HG02623 (cell line): ENCODE results near the gene DYSF.

Experiments used
- ATAC-seq: cut with Tn5 transposase; IDR thresholded peaks from one replicate; pipeline ENCODE4 v1.9.1; 2021; ENCODE audit warnings: moderate library complexity; ENCODE audit not compliant: unreplicated experiment

The DYSF gene

GRCh38 chr2:71598526-71598925 lies 145.2 kb downstream of the DYSF start:
- no peak for ATAC-seq

DNA sequence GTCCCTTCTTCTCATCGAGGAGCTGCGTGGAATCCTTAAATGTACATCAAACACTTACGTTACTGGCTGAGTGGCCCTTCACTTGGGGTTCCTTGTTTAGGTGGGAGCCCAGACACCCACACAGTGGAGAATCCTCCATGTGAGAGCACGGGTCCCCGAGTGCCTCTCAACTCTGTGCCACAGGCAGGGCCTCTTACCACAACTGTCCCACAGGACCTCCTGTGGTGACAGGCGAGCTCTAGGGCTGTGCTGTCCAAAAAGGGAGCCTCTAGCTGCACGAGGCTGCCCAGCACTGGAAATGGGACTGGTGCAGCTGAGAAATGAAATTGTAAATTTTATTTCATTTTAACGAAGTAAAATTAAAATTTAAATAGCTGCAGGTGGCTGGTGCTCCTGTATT lies 145.7 kb downstream of the DYSF start:
- ATAC-seq, result no peak

- no peak for ATAC-seq
These were observed 146.4 kb downstream of the DYSF start for GRCh38 chr2:71599646-71600236.

DNA sequence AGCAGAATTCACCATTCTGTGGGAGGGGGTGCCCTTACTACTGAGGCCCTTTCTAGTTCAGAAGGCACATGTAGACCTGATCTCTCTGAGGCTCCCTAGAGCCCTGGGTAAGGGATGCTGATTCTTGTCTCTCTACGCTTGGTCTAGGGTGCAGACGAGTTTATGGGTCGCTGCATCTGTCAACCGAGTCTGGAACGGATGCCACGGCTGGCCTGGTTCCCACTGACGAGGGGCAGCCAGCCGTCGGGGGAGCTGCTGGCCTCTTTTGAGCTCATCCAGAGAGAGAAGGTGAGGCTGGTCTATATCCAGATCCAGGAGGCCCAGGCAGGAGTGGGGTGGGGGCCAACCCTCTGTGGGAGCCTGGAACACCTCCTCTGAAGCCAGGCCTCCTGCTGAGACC lies 147.2 kb downstream of the DYSF start:
- ATAC-seq, result no peak

GRCh38 chr2:71601136-71602114 lies 148.1 kb downstream of the DYSF start:
- no peak for ATAC-seq

- no peak for ATAC-seq
These were observed 148.7 kb downstream of the DYSF start for GRCh38 chr2:71602115-71602495.

- ATAC-seq, result no peak
These were observed 149.2 kb downstream of the DYSF start for GRCh38 chr2:71602581-71602980.

- ATAC-seq, result no peak
These were observed 150.0 kb downstream of the DYSF start for GRCh38 chr2:71603311-71603811.

GRCh38 chr2:71603851-71604725 lies 150.7 kb downstream of the DYSF start:
- no peak for ATAC-seq

- ATAC-seq, result no peak
These were observed 151.4 kb downstream of the DYSF start for GRCh38 chr2:71604726-71605120.

GRCh38 chr2:71605173-71605641 lies 151.8 kb downstream of the DYSF start:
- ATAC-seq, result no peak

- ATAC-seq, result no peak
These were observed 152.4 kb downstream of the DYSF start for GRCh38 chr2:71605781-71606241.

- no peak for ATAC-seq
These were observed 152.9 kb downstream of the DYSF start for GRCh38 chr2:71606244-71606643.

GRCh38 chr2:71607151-71607889 lies 154.0 kb downstream of the DYSF start:
- no peak for ATAC-seq

DNA sequence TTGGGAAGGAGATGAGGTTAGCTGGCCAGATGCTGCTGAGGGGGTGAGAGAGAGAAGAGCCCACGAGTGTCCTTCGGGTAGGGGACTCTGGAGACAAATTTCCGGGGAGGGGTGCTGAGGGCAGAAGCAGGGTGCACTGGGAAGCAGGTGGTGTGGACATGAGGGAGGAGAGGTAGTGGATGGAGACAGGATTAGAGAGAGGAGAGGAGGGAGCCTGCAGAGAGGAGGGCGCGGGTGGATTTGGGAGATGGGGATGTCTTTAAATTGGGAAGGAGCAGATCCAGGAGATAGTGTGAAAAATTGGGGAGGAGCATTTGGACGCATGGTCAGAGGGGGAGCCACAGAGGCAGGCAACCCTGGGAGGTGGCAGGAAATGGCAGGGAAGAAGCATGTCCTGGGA lies 154.7 kb downstream of the DYSF start:
- no peak for ATAC-seq

DNA sequence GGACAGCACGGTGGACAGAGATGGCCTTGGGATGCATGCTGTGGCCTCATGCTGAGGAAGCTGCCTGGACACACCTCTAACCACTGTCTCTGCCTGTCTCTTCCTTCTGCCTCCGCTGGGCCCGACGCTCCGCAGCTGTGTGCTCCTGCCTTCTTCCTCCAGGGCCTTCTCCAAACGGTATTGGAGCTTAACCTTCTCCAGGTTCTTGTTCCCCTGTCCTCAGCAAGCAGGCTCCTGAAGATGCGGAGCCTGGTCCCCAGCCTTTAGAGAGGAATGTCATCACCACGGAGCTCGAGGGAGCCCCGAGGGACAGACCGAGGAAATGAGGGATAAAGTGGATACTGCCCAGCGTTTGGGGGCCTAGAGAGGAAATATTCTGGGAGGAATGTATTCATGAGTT lies 155.1 kb downstream of the DYSF start:
- ATAC-seq, result no peak

GRCh38 chr2:71609029-71609428 lies 155.7 kb downstream of the DYSF start:
- no peak for ATAC-seq

DNA sequence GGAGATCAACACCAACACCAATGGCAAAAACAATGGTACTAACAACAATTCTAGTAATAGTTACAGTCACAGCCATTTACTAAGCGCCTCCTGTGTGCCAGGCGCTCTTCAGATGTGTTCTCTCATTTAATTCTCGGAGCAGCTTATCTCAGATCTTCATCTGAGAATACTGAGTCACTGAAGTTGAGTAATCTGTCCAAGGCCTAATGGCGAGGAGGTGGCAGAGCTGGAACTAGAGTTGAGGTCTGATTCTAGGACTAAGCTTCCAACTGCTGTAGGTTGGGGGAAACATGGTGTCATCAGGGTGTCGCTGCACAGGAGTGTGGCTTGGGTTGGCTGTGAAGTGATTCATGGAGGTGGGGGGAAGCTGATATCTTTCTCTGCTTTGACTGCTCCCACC lies 156.1 kb downstream of the DYSF start:
- no peak for ATAC-seq

DNA sequence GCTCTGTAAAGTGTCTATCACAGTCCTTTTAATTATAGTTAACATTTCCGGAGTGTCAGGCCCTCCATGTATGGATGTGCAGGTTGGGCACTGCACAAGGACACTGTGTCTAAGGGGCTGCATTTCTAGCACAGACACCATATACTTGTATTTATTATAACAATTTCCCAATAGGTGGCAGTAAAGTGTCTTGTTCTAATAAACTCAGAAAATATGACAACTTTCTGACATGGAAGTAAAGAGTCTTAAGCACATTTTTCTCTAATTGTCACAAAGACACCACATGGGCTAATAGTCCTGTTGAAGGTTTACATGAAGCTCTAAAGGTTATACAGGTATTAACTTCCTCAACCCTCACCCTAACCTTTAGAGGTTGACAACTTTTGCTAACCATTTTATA lies 156.6 kb downstream of the DYSF start:
- ATAC-seq, result no peak

DNA sequence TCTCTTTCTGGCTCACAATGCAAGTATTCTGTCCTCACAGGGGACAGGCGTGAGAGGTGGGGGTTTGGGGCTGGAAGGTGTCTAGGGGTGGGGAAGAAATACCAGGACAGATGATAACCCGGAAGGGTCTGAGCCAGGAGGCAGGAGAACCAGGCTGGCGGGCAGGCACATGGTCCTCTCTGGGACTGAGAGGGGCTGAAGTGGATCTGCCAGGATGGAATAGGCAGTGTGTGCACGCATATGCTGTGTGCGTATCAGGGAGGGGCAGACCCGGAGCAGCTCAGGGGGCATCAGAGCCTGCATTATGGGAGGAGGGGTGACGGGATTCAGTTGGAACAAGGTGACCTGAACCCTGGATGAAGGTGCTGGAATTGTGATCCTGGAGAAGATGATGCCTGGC lies 157.3 kb downstream of the DYSF start:
- ATAC-seq, result no peak
